ENCODE measurements around the gene S100A12. TPM values are rescaled to one million over a fixed set of nuclear protein-coding genes. Genes with fewer than 3 reads are reported as not detected.

The S100A12 gene
- total and polyA plus RNA-seq, 9 of the 15 experiments (the other 6 are each of a cell fraction or from before 2014, with no cell fraction given) = not detected

DNA sequence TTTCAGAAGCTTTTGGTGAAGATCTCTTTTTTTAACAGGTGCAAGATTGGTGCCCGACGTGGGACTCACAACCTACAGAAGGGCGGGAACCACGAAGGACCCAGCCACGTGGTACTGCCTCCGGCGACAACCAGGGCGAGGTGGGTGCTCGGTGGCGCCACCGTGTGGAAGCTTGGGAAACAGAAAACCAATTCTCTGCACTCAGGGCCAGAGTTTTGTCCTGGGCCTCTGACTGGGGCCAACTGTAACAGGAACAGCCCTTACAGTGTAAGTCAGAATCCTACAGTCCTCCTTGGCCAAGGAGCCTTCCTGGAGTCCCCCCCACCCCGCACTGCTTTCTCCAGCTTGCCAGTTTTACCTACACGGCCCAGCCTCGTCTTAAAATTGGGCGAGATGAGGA is 29.3 kb upstream of the S100A12 start (continued):
- TF ChIP-seq, protein P1, sequence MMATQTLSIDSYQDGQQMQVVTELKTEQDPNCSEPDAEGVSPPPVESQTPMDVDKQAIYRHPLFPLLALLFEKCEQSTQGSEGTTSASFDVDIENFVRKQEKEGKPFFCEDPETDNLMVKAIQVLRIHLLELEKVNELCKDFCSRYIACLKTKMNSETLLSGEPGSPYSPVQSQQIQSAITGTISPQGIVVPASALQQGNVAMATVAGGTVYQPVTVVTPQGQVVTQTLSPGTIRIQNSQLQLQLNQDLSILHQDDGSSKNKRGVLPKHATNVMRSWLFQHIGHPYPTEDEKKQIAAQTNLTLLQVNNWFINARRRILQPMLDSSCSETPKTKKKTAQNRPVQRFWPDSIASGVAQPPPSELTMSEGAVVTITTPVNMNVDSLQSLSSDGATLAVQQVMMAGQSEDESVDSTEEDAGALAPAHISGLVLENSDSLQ (IDR thresholded peaks at IDR 0.05) = no peak
- TF ChIP-seq, protein P2, sequence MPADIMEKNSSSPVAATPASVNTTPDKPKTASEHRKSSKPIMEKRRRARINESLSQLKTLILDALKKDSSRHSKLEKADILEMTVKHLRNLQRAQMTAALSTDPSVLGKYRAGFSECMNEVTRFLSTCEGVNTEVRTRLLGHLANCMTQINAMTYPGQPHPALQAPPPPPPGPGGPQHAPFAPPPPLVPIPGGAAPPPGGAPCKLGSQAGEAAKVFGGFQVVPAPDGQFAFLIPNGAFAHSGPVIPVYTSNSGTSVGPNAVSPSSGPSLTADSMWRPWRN (IDR thresholded peaks at IDR 0.05; ENCODE audit: low read depth) = no peak
- peak; percentile 68; the same call in 1 of the 2 replicates for TF ChIP-seq ZNF431 (CRISPR knock-in tag; IDR thresholded peaks at IDR 0.05)
- TF ChIP-seq RNF2 (IDR thresholded peaks at IDR 0.05) = peak; percentile 91
- peak; percentile 72; the same call in 1 of the 2 replicates for TF ChIP-seq FOXP1 (CRISPR knock-in tag; IDR thresholded peaks at IDR 0.05)
- TF ChIP-seq, protein P3, sequence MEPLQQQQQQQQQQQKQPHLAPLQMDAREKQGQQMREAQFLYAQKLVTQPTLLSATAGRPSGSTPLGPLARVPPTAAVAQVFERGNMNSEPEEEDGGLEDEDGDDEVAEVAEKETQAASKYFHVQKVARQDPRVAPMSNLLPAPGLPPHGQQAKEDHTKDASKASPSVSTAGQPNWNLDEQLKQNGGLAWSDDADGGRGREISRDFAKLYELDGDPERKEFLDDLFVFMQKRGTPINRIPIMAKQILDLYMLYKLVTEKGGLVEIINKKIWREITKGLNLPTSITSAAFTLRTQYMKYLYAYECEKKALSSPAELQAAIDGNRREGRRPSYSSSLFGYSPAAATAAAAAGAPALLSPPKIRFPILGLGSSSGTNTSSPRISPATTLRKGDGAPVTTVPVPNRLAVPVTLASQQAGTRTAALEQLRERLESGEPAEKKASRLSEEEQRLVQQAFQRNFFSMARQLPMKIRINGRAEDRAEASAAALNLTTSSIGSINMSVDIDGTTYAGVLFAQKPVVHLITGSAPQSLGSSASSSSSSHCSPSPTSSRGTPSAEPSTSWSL (CRISPR knock-in tag; IDR thresholded peaks at IDR 0.05; ENCODE audit: borderline replicate concordance) = no peak
- TF ChIP-seq POLR2AphosphoS5 (IDR thresholded peaks at IDR 0.05; ENCODE audit: control insufficient read depth, insufficient read depth, low read depth, low read length) = no peak
- TF ChIP-seq ZSCAN32 (CRISPR knock-in tag; IDR thresholded peaks at IDR 0.05) = no peak
- TF ChIP-seq L3MBTL2 (IDR thresholded peaks at IDR 0.05) = peak; percentile 100
- no peak for TF ChIP-seq ZNF274 (IDR thresholded peaks at IDR 0.05; ENCODE audit: borderline replicate concordance, low read depth, low read length)
- TF ChIP-seq, protein P4, sequence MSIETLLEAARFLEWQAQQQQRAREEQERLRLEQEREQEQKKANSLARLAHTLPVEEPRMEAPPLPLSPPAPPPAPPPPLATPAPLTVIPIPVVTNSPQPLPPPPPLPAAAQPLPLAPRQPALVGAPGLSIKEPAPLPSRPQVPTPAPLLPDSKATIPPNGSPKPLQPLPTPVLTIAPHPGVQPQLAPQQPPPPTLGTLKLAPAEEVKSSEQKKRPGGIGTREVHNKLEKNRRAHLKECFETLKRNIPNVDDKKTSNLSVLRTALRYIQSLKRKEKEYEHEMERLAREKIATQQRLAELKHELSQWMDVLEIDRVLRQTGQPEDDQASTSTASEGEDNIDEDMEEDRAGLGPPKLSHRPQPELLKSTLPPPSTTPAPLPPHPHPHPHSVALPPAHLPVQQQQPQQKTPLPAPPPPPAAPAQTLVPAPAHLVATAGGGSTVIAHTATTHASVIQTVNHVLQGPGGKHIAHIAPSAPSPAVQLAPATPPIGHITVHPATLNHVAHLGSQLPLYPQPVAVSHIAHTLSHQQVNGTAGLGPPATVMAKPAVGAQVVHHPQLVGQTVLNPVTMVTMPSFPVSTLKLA (conservative IDR thresholded peaks at IDR 0.05) = peak; percentile 35 to 54; a peak in 2 of 4 replicates
- no peak for TF ChIP-seq HNRNPH1 (optimal IDR thresholded peaks at IDR 0.05; ENCODE audit: low read depth, low read length)
- TF ChIP-seq, protein P5, sequence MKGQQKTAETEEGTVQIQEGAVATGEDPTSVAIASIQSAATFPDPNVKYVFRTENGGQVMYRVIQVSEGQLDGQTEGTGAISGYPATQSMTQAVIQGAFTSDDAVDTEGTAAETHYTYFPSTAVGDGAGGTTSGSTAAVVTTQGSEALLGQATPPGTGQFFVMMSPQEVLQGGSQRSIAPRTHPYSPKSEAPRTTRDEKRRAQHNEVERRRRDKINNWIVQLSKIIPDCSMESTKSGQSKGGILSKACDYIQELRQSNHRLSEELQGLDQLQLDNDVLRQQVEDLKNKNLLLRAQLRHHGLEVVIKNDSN (CRISPR knock-in tag; IDR thresholded peaks at IDR 0.05) = peak; percentile 83
- no peak for TF ChIP-seq HIVEP1 (CRISPR knock-in tag; IDR thresholded peaks at IDR 0.05)
- 0 out of 2 replicates have a peak, but pooled peaks have one; percentile 20 for TF ChIP-seq KLF16 (IDR thresholded peaks at IDR 0.05)
- 0 out of 2 replicates have a peak, but pooled peaks have one; percentile 14 for TF ChIP-seq SMAD4 (CRISPR knock-in tag; conservative IDR thresholded peaks at IDR 0.05)
- TF ChIP-seq NFIX (CRISPR knock-in tag; IDR thresholded peaks at IDR 0.05; ENCODE audit: low read depth) = no peak
- TF ChIP-seq HSF4 (CRISPR knock-in tag; IDR thresholded peaks at IDR 0.05; ENCODE audit: borderline replicate concordance) = no peak
- TF ChIP-seq FOXJ2 (tag; IDR thresholded peaks at IDR 0.05) = no peak
- TF ChIP-seq, protein P6, sequence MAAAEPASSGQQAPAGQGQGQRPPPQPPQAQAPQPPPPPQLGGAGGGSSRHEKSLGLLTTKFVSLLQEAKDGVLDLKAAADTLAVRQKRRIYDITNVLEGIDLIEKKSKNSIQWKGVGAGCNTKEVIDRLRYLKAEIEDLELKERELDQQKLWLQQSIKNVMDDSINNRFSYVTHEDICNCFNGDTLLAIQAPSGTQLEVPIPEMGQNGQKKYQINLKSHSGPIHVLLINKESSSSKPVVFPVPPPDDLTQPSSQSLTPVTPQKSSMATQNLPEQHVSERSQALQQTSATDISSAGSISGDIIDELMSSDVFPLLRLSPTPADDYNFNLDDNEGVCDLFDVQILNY (CRISPR knock-in tag; IDR thresholded peaks at IDR 0.05) = 0 out of 2 replicates have a peak, but pooled peaks have one; percentile 77
- TF ChIP-seq TCF3 (CRISPR knock-in tag; IDR thresholded peaks at IDR 0.05) = 0 out of 2 replicates have a peak, but pooled peaks have one; percentile 7
- TF ChIP-seq MEF2A (IDR thresholded peaks at IDR 0.05; ENCODE audit: control insufficient read depth, low read depth, low read length) = no peak
- no peak for TF ChIP-seq RHOXF2B (CRISPR knock-in tag; conservative IDR thresholded peaks at IDR 0.05)
- TF ChIP-seq GABPB1 (CRISPR knock-in tag; IDR thresholded peaks at IDR 0.05) = peak; percentile 52; the same call in 1 of the 2 replicates
